Measurements from ENCODE around the gene RPRD1B. TPM values are rescaled to one million over a fixed set of nuclear protein-coding genes. Genes with fewer than 3 reads are reported as not detected.

RPRD1B gene
- total and polyA plus RNA-seq, 8 donors = 25.7 to 50.9 (median 47.4) TPM

GRCh38 chr20:38125157-38126056 lies 91.9 kb downstream of the RPRD1B start:
- ATAC-seq (peak; percentile 75), DNase-seq (peak in 3 of 4 donors; percentile 57 to 80 (median 73))
- TF ChIP-seq CTCF (IDR thresholded peaks at IDR 0.05) = no peak
- Histone ChIP-seq H3K27me3 (no peaks in the 10 kb centered on the region), H3K27ac (peak overlapping the region; percentile 16 to 33), H3K4me1 (peaks cover 8 to 17% of the 10 kb centered on the region in 2 donors), H3K9me3 (no peaks in the 10 kb centered on the region), H3K4me3 (no peak overlapping the region), H3K36me3 (peaks cover 0 to 10% of the 10 kb centered on the region in 2 donors)
- intact Hi-C loops (cut with DNase I) = no loop called here

- no peak for TF ChIP-seq CTCF (IDR thresholded peaks at IDR 0.05)
- intact Hi-C loops (cut with DNase I) = no loop called here
- ATAC-seq = no peak
- DNase-seq = peak in 1 of 4 donors; percentile 51
- Histone ChIP-seq H3K4me3 (no peak overlapping the region), H3K4me1 (peaks cover 8 to 17% of the 10 kb centered on the region in 2 donors), H3K27ac (peak overlapping the region; percentile 33 to 46), H3K27me3 (no peaks in the 10 kb centered on the region), H3K9me3 (no peaks in the 10 kb centered on the region), H3K36me3 (peaks cover 0 to 19% of the 10 kb centered on the region in 2 donors)
Measured at GRCh38 chr20:38126146-38126921, 92.8 kb downstream of the RPRD1B start.

GRCh38 chr20:38126932-38127621 lies 93.5 kb downstream of the RPRD1B start:
- intact Hi-C loops (cut with DNase I) = no loop called here
- TF ChIP-seq CTCF (IDR thresholded peaks at IDR 0.05) = no peak
- Histone ChIP-seq H3K27me3 (no peaks in the 10 kb centered on the region), H3K9me3 (no peaks in the 10 kb centered on the region), H3K4me1 (peaks cover 8 to 17% of the 10 kb centered on the region in 2 donors), H3K4me3 (no peak overlapping the region), H3K27ac (peak overlapping the region; percentile 33 to 46), H3K36me3 (peaks cover 0 to 24% of the 10 kb centered on the region in 2 donors)
- ATAC-seq = peak; percentile 36
- DNase-seq = peak in 1 of 4 donors; percentile 47

GRCh38 chr20:38127920-38128528 lies 94.5 kb downstream of the RPRD1B start:
- Histone ChIP-seq H3K36me3 (peaks cover 0 to 34% of the 10 kb centered on the region in 2 donors), H3K4me3 (no peak overlapping the region), H3K4me1 (peaks cover 8 to 11% of the 10 kb centered on the region in 2 donors), H3K27me3 (no peaks in the 10 kb centered on the region), H3K9me3 (no peaks in the 10 kb centered on the region), H3K27ac (peak overlapping the region in 1 of 2 donors; percentile 2)
- DNase-seq = no peak
- ATAC-seq = no peak
- intact Hi-C loops (cut with DNase I) = no loop called here
- no peak for TF ChIP-seq CTCF (IDR thresholded peaks at IDR 0.05)

Measured in left lung (tissue), 10 donors.